Esophagus muscularis mucosa (tissue), 4 donors: ENCODE results near the gene CLIC5. TPM values are rescaled to one million over a fixed set of nuclear protein-coding genes. Genes with fewer than 3 reads are reported as not detected.

Source experiments
- DNase-seq: peaks from one replicate; pipeline ENCODE4 v3.0.0-alpha.2; 2017; ENCODE audit errors: extremely low spot score
- H3K27ac ChIP-seq, 4 donors: fragments of 200-600 bp; sonication (generic); replicated peaks in 1 of 4; 1 replicate in 3 of 4; 2 replicates in 1 of 4; pipeline ENCODE4 v1.5.1; 2016 to 2019; ENCODE audit warnings: mild to moderate bottlenecking in 1 of 4
- H3K27me3 ChIP-seq, 4 donors: fragments of 200-600 bp; sonication (generic); one replicate each; pipeline versions ENCODE4 v1.5.1 to v1.6.0; 2016 to 2019
- H3K36me3 ChIP-seq, 4 donors: fragments of 200-600 bp; sonication (generic); one replicate each; pipeline ENCODE4 v1.5.1; 2016 to 2019
- H3K4me1 ChIP-seq, 4 donors: fragments of 200-600 bp; sonication (generic); one replicate each; pipeline ENCODE4 v1.5.1; 2016 to 2019
- H3K4me3 ChIP-seq, 4 donors: fragments of 200-600 bp; sonication (generic); 1 replicate in 2 of 4; 2 replicates in 2 of 4; pipeline ENCODE4 v1.5.1; 2016 to 2019; ENCODE audit warnings: mild to moderate bottlenecking in 4 of 4, moderate library complexity in 1 of 4
- H3K9me3 ChIP-seq, 4 donors: fragments of 200-600 bp; sonication (generic); 1 replicate in 3 of 4; 2 replicates in 1 of 4; pipeline ENCODE4 v1.5.1; 2016 to 2019
- CTCF ChIP-seq, 3 experiments: fragments of 200-600 bp in 2 of 3; fragments of 450-650 bp in 1 of 3; sonication (generic) in 2 of 3; IDR thresholded peaks; one replicate each; pipeline ENCODE4 v1.5.1; 2017 to 2019; ENCODE audit warnings: antibody characterized with exemption in 3 of 3, mild to moderate bottlenecking in 2 of 3, moderate library complexity in 1 of 3
- EP300 ChIP-seq: sonication (generic); formaldehyde crosslinking; IDR thresholded peaks from one replicate; pipeline ENCODE4 v1.6.1; 2017; ENCODE audit warnings: antibody characterized with exemption
- POLR2A ChIP-seq: fragments of 450-650 bp; IDR thresholded peaks from one replicate; pipeline ENCODE4 v1.6.1; 2017; ENCODE audit warnings: antibody characterized with exemption, moderate library complexity, mild to moderate bottlenecking, low read depth
- POLR2AphosphoS5 ChIP-seq, 2 donors: sonication (generic); formaldehyde crosslinking; IDR thresholded peaks; one replicate each; pipeline ENCODE4 v1.6.1; 2017; ENCODE audit warnings: antibody characterized with exemption in 2 of 2
- WGBS: methylation state at CpG from one replicate; pipeline ENCODE4 v1.1.5; 2018; 5-methylcytosine and 5-hydroxymethylcytosine counted together
- intact Hi-C: fragments of 100-400 bp; cut with DNase I; formaldehyde crosslinking; loops from one replicate; pipeline ENCODE4 v1.15.1; 2023
- total RNA-seq, 4 donors: library from RNA; depleted of rRNA; stranded (reverse); fragments of >200 nt; gene quantifications; one replicate each; pipeline versions ENCODE4 v1.1.0 to v1.2.1, GENCODE V29; 2016

The CLIC5 gene
- total RNA-seq, 4 donors from 2014 or later = 5.3 to 7.2 (median 6.3) TPM

GRCh38 chr6:45911691-45912090 lies 104.0 kb downstream of the CLIC5 start:
- Histone ChIP-seq H3K27ac (no peak overlapping the region), H3K4me1 (no peaks in the 10 kb centered on the region), H3K27me3 (no peaks in the 10 kb centered on the region), H3K9me3 (no peaks in the 10 kb centered on the region), H3K4me3 (no peak overlapping the region), H3K36me3 (peaks cover 0 to 63% (median 0%) of the 10 kb centered on the region in 4 donors)
- TF ChIP-seq CTCF (IDR thresholded peaks at IDR 0.05) (no peak), EP300 (no peak), POLR2A (no peak), POLR2AphosphoS5 (IDR thresholded peaks at IDR 0.05) (no peak)
- intact Hi-C loops = no loop called here
- peak; percentile 78 for DNase-seq
- 78% methylated on average over 7 of the region's 7 CpGs for WGBS

DNA sequence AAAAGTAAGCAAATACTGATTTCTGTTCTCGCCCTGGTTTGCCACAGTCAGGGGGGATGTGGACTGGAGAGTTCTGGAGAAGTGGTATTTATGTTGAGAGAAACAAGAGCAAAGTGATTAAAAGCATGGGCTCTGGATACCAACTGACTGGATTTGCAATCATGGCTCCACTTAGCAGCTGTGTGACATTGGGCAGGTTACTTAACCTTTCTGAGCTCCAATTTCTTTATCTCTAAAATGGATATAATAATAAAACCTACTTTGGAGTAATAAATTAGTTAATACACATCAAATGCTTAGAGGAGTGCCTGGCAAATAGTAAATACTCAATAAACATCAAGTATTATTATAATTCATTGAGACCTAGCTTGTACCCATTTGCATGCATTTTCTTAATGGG lies 111.7 kb downstream of the CLIC5 start:
- DNase-seq = peak; percentile 21
- WGBS = 88% methylated on average over 1 of the region's 1 CpG
- no peaks in the 10 kb centered on the region for H3K27me3 ChIP-seq
- H3K4me1 ChIP-seq = peaks cover 0 to 13% (median 3%) of the 10 kb centered on the region in 4 donors
- no peaks in the 10 kb centered on the region for H3K9me3 ChIP-seq
- no peak for TF ChIP-seq POLR2A
- TF ChIP-seq POLR2AphosphoS5 (IDR thresholded peaks at IDR 0.05) = no peak
- TF ChIP-seq EP300 = no peak
- no peak for TF ChIP-seq CTCF (IDR thresholded peaks at IDR 0.05)
- no peak overlapping the region for H3K27ac ChIP-seq
- intact Hi-C loops = no loop called here
- H3K4me3 ChIP-seq = no peak overlapping the region
- peaks cover 0 to 46% (median 0%) of the 10 kb centered on the region in 4 donors for H3K36me3 ChIP-seq

DNA sequence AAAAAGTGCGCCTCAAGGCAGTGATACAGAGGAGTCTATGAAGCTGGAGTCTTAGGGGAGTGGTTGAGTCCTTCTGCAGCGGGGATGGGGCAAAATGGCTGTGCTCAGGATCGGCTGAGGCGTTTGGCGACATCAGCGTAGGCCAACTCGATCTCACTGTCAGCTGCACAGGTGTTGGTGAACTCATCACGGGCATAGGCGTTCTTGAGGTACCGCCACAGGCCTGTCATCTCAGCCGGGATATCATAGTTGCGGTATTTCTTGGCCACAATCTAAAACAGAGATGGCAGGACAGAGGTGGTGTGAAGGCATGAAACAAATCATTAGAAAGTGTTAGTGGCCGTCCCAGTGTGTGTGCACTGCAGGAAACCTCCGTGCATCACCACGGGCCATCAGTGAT lies 112.7 kb downstream of the CLIC5 start:
- Histone ChIP-seq H3K27ac (no peak overlapping the region), H3K4me3 (no peak overlapping the region), H3K27me3 (no peaks in the 10 kb centered on the region), H3K4me1 (peaks cover 0 to 13% (median 3%) of the 10 kb centered on the region in 4 donors), H3K36me3 (peaks cover 0 to 38% (median 0%) of the 10 kb centered on the region in 4 donors), H3K9me3 (no peaks in the 10 kb centered on the region)
- TF ChIP-seq POLR2AphosphoS5 (IDR thresholded peaks at IDR 0.05) = no peak
- TF ChIP-seq EP300 = no peak
- intact Hi-C loops = no loop called here
- peak; percentile 55 for DNase-seq
- WGBS = 90% methylated on average over 15 of the region's 15 CpGs

DNA sequence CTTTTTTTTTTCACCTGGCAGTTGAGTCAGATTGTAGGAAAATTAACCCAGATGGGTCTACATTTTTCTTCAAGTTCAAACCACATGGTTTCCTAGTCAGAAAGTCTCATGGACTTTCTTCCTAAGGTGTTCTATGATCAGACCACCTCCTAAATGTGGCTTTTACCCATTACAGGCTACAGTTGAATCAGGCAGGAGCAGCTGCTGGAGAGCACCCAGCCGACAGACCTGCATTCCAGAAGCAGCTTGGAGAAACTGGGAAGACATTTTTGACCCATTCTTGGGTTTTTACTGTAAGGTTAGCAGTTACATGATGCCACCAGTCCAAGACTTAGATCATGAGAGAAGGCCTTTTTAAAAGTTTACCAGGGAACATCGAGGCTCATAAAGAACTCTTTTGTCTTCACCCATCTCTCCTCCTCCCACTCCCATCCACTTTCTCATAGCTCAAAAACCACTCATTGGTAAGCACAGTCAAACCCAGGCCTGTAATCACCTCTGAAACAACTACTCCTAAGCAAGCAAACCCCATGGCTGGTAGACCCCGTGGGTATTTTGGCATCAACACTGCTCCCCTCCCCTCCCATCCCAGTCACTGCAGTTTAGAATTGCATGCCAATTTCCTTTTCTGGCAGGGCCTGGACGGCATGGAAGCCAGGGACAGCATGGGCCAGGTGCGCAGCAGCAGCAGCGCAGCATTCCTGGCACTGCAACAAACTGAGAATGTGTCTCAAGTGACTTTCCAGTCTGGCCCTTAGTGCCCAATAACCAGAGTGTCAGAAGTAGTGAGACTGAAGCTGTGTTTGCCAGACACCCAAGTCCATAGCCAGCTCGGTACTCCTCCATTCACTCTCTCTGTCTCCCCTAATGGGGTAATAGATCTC lies 113.7 kb downstream of the CLIC5 start:
- Histone ChIP-seq H3K4me1 (peaks cover 0 to 13% (median 3%) of the 10 kb centered on the region in 4 donors), H3K9me3 (no peaks in the 10 kb centered on the region), H3K36me3 (peaks cover 0 to 41% (median 0%) of the 10 kb centered on the region in 4 donors), H3K27ac (no peak overlapping the region), H3K27me3 (no peaks in the 10 kb centered on the region), H3K4me3 (no peak overlapping the region)
- 84% methylated on average over 7 of the region's 7 CpGs for WGBS
- intact Hi-C loops = no loop called here
- TF ChIP-seq CTCF (IDR thresholded peaks at IDR 0.05) (no peak), POLR2A (no peak), EP300 (no peak), POLR2AphosphoS5 (IDR thresholded peaks at IDR 0.05) (no peak)
- peak; percentile 57 for DNase-seq

DNA sequence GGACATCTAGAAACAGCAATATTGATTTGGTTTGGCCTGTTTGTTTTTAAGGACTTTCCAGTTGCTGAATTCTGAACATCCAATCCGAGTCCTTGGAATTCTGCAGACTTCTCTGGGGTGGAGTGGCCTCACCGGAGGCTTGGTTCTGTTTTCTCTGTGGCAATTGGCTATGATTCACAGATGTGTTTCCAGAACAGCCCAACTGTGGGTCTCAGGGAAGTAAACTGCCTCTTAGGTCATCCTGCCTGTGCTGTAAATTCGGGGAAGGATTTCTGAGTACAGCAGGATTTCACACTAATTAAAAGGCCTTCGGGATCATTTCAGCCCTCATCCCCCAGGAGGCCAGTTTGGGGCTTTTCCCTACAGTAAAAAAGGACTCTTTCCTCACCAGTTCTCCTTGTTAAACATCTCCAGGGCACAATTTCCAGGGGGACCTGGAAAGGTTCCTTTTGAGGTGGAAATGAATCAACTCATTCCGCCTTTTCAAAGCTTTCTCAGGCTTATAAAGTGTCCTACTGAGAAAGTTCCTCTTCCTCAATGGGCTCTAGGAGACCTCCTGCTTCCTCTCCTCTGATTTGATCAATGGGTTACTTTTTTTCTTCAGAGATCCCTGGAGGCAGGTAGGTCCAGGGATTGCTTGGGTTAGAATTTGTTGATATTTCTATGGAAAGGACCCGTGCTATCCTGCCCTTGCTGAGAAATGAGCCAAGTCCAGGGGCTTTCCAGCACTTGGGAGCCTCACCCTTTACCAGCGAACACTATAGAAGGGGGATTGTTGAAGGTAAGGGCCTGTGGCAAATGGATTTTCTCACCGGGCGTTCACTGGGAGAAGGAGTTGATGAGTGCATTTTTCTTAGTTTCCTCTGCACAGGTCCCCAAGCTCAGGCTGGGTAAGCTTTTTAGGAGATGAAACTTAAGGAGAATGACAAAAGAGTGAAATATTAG lies 114.6 kb downstream of the CLIC5 start:
- H3K9me3 ChIP-seq = no peaks in the 10 kb centered on the region
- H3K36me3 ChIP-seq = peaks cover 0 to 41% (median 0%) of the 10 kb centered on the region in 4 donors
- peaks cover 0 to 13% (median 3%) of the 10 kb centered on the region in 4 donors for H3K4me1 ChIP-seq
- peak; percentile 90 for DNase-seq
- no peak overlapping the region for H3K27ac ChIP-seq
- H3K4me3 ChIP-seq = no peak overlapping the region
- 85% methylated on average over 9 of the region's 9 CpGs for WGBS
- intact Hi-C loops = no loop called here
- no peaks in the 10 kb centered on the region for H3K27me3 ChIP-seq
- TF ChIP-seq POLR2AphosphoS5 (IDR thresholded peaks at IDR 0.05) = no peak
- TF ChIP-seq EP300 = no peak
- TF ChIP-seq POLR2A = no peak
- no peak for TF ChIP-seq CTCF (IDR thresholded peaks at IDR 0.05)
